HCT116 (cell line): ENCODE measurements around the gene AEBP2. TPM values are rescaled to one million over a fixed set of nuclear protein-coding genes. Genes with fewer than 3 reads are reported as not detected.

ENCODE experiments used
- ATAC-seq: fragments of 200-7000 bp; cut with Tn5 transposase; 2 replicates; pipeline ENCODE4 v1.9.1; 2020; ENCODE audit warnings: mild to moderate bottlenecking, moderate library complexity
- BruUV-seq: library from RNA; stranded (reverse); fragments of 400-500 nt; replicated peaks from 2 replicates; lab custom pipeline; 2021; lab: Mats Ljungman, UMichigan
- CTCF ChIA-PET: fragments of 300-600 bp; sonication (Branson Sonifier 250); formaldehyde crosslinking; loops from one replicate; lab custom pipeline; 2021; ENCODE audit warnings: antibody characterized with exemption; lab: Charles Lee
- POLR2A ChIA-PET: fragments of 300-600, 350-600 bp; sonication (Branson Sonifier 250); formaldehyde crosslinking; loops from one replicate; lab custom pipeline; 2021; ENCODE audit warnings: antibody characterized with exemption; lab: Charles Lee
- RAD21 ChIA-PET, 2 experiments: fragments of 300-600 bp; sonication (Branson Sonifier 250); formaldehyde crosslinking; loops; one replicate each; lab custom pipeline; 2023; ENCODE audit warnings: low total read pairs in 2 of 2; ENCODE audit not compliant: uncharacterized antibody in 2 of 2, unreplicated experiment in 2 of 2, low non-redundant PET in 1 of 2; lab: Charles Lee
- DNase-seq: peaks from one replicate; pipeline ENCODE4 v3.0.0-alpha.2; 2010; ENCODE audit warnings: low read depth, low spot score
- H2AFZ ChIP-seq: fragments of 200-600 bp; shearing (Covaris generic), sonication (generic); 2 replicates; pipeline ENCODE4 v1.6.1; 2017; ENCODE audit warnings: low read depth, mixed run types, mixed read lengths, antibody characterized with exemption, low read length; ENCODE audit not compliant: poor library complexity, severe bottlenecking
- H3K27ac ChIP-seq: 2 replicates; pipeline ENCODE4 v1.5.1; 2012; ENCODE audit warnings: low read depth, low read length
- H3K27me3 ChIP-seq: fragments of 200-600 bp; sonication (generic); 2 replicates; pipeline ENCODE4 v1.6.1; 2016; ENCODE audit warnings: mixed run types, low read length, mixed read lengths; ENCODE audit not compliant: insufficient read depth
- H3K36me3 ChIP-seq, 2 experiments: fragments of 200-500 bp in 1 of 2; fragments of 200-600 bp in 1 of 2; sonication (Bioruptor generic) in 1 of 2; sonication (generic) in 1 of 2; 2 replicates each; pipeline versions ENCODE4 v1.5.1 to v1.6.1; 2014 to 2016; ENCODE audit warnings: low read length in 2 of 2, inconsistent platforms in 1 of 2, mixed read lengths in 1 of 2, mixed run types in 1 of 2; ENCODE audit not compliant: insufficient read depth in 2 of 2, control insufficient read depth in 1 of 2
- H3K4me1 ChIP-seq, 2 experiments: fragments of 200-600 bp in 1 of 2; sonication (generic) in 1 of 2; 2 replicates each; pipeline versions ENCODE4 v1.5.1 to v1.6.1; 2012 to 2017; ENCODE audit warnings: low read length in 2 of 2, inconsistent platforms in 1 of 2, mild to moderate bottlenecking in 1 of 2, mixed read lengths in 1 of 2, mixed run types in 1 of 2, moderate library complexity in 1 of 2; ENCODE audit not compliant: insufficient read depth in 2 of 2, control insufficient read depth in 1 of 2
- H3K4me2 ChIP-seq: fragments of 200-600 bp; sonication (generic); 2 replicates; pipeline ENCODE4 v1.6.1; 2017; ENCODE audit warnings: mixed run types, low read length, mixed read lengths
- H3K4me3 ChIP-seq, 2 experiments: fragments of 200-600 bp in 1 of 2; sonication (generic) in 1 of 2; replicated peaks in 1 of 2; 2 replicates each; pipeline ENCODE4 v1.5.1; 2011 to 2016; ENCODE audit warnings: low read length in 2 of 2, control low read depth in 1 of 2, low read depth in 1 of 2, mild to moderate bottlenecking in 1 of 2, mixed read lengths in 1 of 2, mixed run types in 1 of 2
- H3K79me2 ChIP-seq: fragments of 200-600 bp; sonication (generic); 2 replicates; pipeline ENCODE4 v1.6.1; 2017; ENCODE audit warnings: mild to moderate bottlenecking, mixed run types, low read length, moderate library complexity, mixed read lengths; ENCODE audit not compliant: insufficient read depth
- H3K9ac ChIP-seq: fragments of 200-600 bp; sonication (generic); 2 replicates; pipeline ENCODE4 v1.6.1; 2016; ENCODE audit warnings: low read length, mixed read lengths
- H3K9me2 ChIP-seq: fragments of 200-600 bp; sonication (generic), shearing (Covaris generic); 2 replicates; pipeline ENCODE4 v1.6.1; 2017; ENCODE audit warnings: mixed run types, mild to moderate bottlenecking, moderate library complexity; ENCODE audit not compliant: insufficient read depth
- H3K9me3 ChIP-seq, 2 experiments: fragments of 200-500 bp in 1 of 2; fragments of 200-600 bp in 1 of 2; sonication (Bioruptor generic) in 1 of 2; sonication (generic) in 1 of 2; 2 replicates each; pipeline ENCODE4 v1.6.1; 2014 to 2017; ENCODE audit warnings: low read length in 2 of 2, mixed read lengths in 2 of 2, inconsistent platforms in 1 of 2, low read depth in 1 of 2, mild to moderate bottlenecking in 1 of 2, mixed run types in 1 of 2, moderate library complexity in 1 of 2; ENCODE audit not compliant: control insufficient read depth in 1 of 2, insufficient read depth in 1 of 2
- H4K20me1 ChIP-seq: fragments of 200-600 bp; sonication (generic), shearing (Covaris generic); 2 replicates; pipeline ENCODE4 v1.6.1; 2017; ENCODE audit warnings: mixed run types, mild to moderate bottlenecking, moderate library complexity; ENCODE audit not compliant: insufficient read depth
- CEBPB ChIP-seq: IDR thresholded peaks from 2 replicates; pipeline ENCODE4 v1.6.1; 2012; ENCODE audit warnings: low read depth
- EZH2 ChIP-seq: fragments of 200-600 bp; sonication (generic); IDR thresholded peaks from 2 replicates; pipeline ENCODE4 v1.6.1; 2017; ENCODE audit warnings: antibody characterized with exemption, mixed run types
- EZH2phosphoT487 ChIP-seq: fragments of 200-600 bp; IDR thresholded peaks from 2 replicates; pipeline ENCODE4 v1.6.1; 2018; ENCODE audit warnings: antibody characterized with exemption, borderline replicate concordance
- FOSL1 ChIP-seq: IDR thresholded peaks from 2 replicates; pipeline ENCODE4 v1.6.1; 2012; ENCODE audit warnings: low read depth
- SRF ChIP-seq: IDR thresholded peaks from 2 replicates; pipeline ENCODE4 v1.6.1; 2012; ENCODE audit warnings: low read depth
- TCF7L2 ChIP-seq: IDR thresholded peaks from 2 replicates; pipeline ENCODE4 v1.7.0; 2011; ENCODE audit warnings: borderline replicate concordance, inconsistent platforms; ENCODE audit not compliant: insufficient read depth, insufficient read length; ENCODE audit errors: extremely low read depth
- ZFX ChIP-seq: fragments of 450-650 bp; IDR thresholded peaks from 2 replicates; pipeline ENCODE4 v1.6.1; 2017
- intact Hi-C: fragments of 100-400 bp; cut with micrococcal nuclease; formaldehyde crosslinking; loops from 2 replicates; pipeline ENCODE4 v1.10.0; 2022
- total RNA-seq: library from RNA; stranded (reverse); gene quantifications from one replicate; pipeline ENCODE4 v1.2.1, GENCODE V29; 2021; ENCODE audit not compliant: unreplicated experiment
- TF ChIP-seq, protein P1 (sequence below): IDR thresholded peaks from 2 replicates; pipeline ENCODE4 v1.6.1; 2012; ENCODE audit warnings: low read depth
- TF ChIP-seq, protein P2 (sequence below): IDR thresholded peaks from 2 replicates; pipeline ENCODE4 v1.6.1; 2012
- TF ChIP-seq, protein P3 (sequence below): IDR thresholded peaks from 2 replicates; pipeline ENCODE4 v1.6.1; 2011; ENCODE audit warnings: mild to moderate bottlenecking, low read length, moderate library complexity; ENCODE audit not compliant: insufficient replicate concordance; ENCODE audit errors: extremely low read depth

AEBP2 gene
- total RNA-seq, 1 experiment from 2014 or later = 44.6 TPM

DNA sequence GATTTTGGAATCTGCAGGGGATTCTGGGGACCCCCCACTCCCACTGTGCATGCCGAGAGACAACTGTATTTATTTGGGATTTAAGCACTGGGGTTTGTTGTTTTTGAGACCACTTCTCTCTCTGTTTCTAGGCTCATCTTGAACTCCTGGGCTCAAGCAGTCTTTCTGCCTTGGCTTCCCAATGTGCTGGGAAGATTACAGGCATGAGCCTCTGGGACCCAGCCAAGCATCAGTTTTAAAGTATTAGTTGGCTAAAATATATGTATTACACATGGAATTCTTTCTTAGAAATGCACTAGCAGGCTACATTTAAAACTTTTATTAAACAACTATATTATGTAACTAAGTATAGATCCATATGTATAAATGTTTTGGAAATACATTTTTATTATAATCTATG lies 78.3 kb downstream of the AEBP2 start (continued):
- TF ChIP-seq ZFX (no peak), FOSL1 (no peak), CEBPB (no peak), SRF (no peak), TCF7L2 (no peak), EZH2 (no peak)
- TF ChIP-seq, protein P1, sequence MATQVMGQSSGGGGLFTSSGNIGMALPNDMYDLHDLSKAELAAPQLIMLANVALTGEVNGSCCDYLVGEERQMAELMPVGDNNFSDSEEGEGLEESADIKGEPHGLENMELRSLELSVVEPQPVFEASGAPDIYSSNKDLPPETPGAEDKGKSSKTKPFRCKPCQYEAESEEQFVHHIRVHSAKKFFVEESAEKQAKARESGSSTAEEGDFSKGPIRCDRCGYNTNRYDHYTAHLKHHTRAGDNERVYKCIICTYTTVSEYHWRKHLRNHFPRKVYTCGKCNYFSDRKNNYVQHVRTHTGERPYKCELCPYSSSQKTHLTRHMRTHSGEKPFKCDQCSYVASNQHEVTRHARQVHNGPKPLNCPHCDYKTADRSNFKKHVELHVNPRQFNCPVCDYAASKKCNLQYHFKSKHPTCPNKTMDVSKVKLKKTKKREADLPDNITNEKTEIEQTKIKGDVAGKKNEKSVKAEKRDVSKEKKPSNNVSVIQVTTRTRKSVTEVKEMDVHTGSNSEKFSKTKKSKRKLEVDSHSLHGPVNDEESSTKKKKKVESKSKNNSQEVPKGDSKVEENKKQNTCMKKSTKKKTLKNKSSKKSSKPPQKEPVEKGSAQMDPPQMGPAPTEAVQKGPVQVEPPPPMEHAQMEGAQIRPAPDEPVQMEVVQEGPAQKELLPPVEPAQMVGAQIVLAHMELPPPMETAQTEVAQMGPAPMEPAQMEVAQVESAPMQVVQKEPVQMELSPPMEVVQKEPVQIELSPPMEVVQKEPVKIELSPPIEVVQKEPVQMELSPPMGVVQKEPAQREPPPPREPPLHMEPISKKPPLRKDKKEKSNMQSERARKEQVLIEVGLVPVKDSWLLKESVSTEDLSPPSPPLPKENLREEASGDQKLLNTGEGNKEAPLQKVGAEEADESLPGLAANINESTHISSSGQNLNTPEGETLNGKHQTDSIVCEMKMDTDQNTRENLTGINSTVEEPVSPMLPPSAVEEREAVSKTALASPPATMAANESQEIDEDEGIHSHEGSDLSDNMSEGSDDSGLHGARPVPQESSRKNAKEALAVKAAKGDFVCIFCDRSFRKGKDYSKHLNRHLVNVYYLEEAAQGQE = no peak
- TF ChIP-seq, protein P2, sequence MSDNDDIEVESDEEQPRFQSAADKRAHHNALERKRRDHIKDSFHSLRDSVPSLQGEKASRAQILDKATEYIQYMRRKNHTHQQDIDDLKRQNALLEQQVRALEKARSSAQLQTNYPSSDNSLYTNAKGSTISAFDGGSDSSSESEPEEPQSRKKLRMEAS = no peak

DNA sequence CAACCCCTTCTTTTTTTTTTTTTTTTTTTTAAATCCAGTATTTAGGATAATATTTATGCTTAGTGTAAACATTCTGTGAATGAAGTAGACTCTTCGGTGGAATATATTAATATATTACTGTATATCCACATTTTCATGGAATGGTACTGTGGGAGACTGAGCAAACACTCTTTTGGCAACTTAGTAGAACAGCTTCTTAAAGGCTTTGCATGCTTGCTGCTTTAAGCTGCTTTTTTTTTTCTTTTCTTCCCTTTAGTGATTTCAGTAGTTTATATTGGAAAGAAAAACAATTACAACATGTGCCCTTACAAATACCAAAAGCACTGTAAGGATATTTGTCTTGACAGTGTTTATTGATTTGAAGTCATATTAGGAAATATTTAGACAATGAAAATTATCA lies 78.9 kb downstream of the AEBP2 start:
- TF ChIP-seq EZH2phosphoT487 = no peak
- TF ChIP-seq, protein P3, sequence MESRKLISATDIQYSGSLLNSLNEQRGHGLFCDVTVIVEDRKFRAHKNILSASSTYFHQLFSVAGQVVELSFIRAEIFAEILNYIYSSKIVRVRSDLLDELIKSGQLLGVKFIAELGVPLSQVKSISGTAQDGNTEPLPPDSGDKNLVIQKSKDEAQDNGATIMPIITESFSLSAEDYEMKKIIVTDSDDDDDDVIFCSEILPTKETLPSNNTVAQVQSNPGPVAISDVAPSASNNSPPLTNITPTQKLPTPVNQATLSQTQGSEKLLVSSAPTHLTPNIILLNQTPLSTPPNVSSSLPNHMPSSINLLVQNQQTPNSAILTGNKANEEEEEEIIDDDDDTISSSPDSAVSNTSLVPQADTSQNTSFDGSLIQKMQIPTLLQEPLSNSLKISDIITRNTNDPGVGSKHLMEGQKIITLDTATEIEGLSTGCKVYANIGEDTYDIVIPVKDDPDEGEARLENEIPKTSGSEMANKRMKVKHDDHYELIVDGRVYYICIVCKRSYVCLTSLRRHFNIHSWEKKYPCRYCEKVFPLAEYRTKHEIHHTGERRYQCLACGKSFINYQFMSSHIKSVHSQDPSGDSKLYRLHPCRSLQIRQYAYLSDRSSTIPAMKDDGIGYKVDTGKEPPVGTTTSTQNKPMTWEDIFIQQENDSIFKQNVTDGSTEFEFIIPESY = no peak
- no peak overlapping the region for H2AFZ ChIP-seq
- H3K27ac ChIP-seq = no peak overlapping the region
- no peak overlapping the region for H3K4me3 ChIP-seq
- BruUV-seq = no TSS peak
- intact Hi-C loops = no loop called here
- no peak overlapping the region for H3K4me2 ChIP-seq
- no peaks in the 10 kb centered on the region for H3K27me3 ChIP-seq
- ChIA-PET POLR2A (no interaction called here), RAD21 (no interaction called here), CTCF (no interaction called here)
- DNase-seq = no peak
- peaks cover 23% of the 10 kb centered on the region; the same call in 1 of the 2 replicates for H3K79me2 ChIP-seq
- no peak overlapping the region for H3K9ac ChIP-seq
- peaks cover 19 to 20% of the 10 kb centered on the region in 2 experiments for H3K4me1 ChIP-seq
- no peak for ATAC-seq
- peaks cover 0 to 2% of the 10 kb centered on the region in 2 experiments; a peak in 1 of 4 replicates for H3K36me3 ChIP-seq
- H4K20me1 ChIP-seq = no peaks in the 10 kb centered on the region
- no peaks in the 10 kb centered on the region for H3K9me2 ChIP-seq
- no peaks in the 10 kb centered on the region for H3K9me3 ChIP-seq
